Measurements from ENCODE around the gene TRPT1.

DNA sequence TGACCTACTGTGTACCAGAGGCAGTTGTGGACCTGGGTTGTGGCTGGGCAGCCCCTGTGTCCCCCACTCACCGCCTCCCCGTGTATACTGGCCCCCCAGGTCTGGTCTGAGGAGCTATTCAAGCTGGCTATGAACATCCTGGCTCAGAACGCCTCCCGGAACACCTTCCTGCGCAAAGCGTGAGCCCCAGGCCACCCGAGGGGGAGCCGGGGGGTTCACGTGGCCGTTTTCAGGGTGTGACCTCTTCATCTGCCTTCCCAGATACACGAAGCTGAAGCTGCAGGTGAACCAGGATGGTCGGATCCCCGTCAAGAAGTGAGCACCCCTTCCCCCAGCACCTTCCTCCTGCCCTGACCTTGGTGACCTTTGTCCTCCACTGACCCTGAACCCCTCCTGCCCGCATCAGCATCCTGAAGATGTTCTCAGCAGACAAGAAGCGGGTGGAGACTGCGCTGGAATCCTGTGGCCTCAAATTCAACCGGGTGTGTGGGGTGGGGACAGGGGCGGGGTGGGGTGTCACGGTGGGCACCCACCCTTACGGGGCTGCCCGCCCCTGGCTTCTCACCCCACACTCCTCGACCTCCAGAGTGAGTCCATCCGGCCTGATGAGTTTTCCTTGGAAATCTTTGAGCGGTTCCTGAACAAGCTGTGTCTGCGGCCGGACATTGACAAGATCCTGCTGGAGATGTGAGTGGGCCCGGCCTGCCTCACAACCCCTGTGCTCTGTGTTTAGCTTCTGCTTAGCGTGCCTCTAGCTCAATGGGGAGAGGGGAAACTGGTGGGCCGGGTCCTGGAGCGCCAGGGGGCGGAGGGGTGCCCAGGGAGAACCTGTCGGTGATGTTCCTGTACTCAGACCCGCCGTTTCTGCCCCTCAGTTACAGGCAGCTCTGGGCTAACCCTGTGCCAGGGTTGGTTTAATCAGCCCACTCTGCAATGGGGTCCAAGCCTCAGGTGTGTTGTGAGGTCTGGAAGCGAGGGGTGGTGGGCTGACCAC, 29.4 kb upstream of the TRPT1 start:
- TF ChIP-seq, protein P1, sequence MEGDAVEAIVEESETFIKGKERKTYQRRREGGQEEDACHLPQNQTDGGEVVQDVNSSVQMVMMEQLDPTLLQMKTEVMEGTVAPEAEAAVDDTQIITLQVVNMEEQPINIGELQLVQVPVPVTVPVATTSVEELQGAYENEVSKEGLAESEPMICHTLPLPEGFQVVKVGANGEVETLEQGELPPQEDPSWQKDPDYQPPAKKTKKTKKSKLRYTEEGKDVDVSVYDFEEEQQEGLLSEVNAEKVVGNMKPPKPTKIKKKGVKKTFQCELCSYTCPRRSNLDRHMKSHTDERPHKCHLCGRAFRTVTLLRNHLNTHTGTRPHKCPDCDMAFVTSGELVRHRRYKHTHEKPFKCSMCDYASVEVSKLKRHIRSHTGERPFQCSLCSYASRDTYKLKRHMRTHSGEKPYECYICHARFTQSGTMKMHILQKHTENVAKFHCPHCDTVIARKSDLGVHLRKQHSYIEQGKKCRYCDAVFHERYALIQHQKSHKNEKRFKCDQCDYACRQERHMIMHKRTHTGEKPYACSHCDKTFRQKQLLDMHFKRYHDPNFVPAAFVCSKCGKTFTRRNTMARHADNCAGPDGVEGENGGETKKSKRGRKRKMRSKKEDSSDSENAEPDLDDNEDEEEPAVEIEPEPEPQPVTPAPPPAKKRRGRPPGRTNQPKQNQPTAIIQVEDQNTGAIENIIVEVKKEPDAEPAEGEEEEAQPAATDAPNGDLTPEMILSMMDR (IDR thresholded peaks at IDR 0.05), result no peak
- no peak for TF ChIP-seq POLR2A (IDR thresholded peaks at IDR 0.05)
